GM18502 (cell line): ENCODE measurements around the gene CCDC14.
"Not testable (repeated sequence)": the region's sequence is repeated elsewhere in the genome, so short reads cannot be mapped to it uniquely, and the experiment has no call there.

Experiments
- ATAC-seq: cut with Tn5 transposase; IDR thresholded peaks from one replicate; pipeline ENCODE4 v1.9.1; 2021; ENCODE audit warnings: mild to moderate bottlenecking; ENCODE audit not compliant: unreplicated experiment, poor library complexity

Gene CCDC14, protein sequence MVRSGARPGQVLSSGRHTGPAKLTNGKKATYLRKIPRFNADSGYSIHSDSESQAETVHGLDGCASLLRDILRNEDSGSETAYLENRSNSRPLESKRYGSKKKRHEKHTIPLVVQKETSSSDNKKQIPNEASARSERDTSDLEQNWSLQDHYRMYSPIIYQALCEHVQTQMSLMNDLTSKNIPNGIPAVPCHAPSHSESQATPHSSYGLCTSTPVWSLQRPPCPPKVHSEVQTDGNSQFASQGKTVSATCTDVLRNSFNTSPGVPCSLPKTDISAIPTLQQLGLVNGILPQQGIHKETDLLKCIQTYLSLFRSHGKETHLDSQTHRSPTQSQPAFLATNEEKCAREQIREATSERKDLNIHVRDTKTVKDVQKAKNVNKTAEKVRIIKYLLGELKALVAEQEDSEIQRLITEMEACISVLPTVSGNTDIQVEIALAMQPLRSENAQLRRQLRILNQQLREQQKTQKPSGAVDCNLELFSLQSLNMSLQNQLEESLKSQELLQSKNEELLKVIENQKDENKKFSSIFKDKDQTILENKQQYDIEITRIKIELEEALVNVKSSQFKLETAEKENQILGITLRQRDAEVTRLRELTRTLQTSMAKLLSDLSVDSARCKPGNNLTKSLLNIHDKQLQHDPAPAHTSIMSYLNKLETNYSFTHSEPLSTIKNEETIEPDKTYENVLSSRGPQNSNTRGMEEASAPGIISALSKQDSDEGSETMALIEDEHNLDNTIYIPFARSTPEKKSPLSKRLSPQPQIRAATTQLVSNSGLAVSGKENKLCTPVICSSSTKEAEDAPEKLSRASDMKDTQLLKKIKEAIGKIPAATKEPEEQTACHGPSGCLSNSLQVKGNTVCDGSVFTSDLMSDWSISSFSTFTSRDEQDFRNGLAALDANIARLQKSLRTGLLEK

GRCh38 chr3:123960781-123961507 lies at the start of gene CCDC14:
Gene CCDC14, minus strand, starts transcription at chr3:123961229. Its CDS starts 56 bp downstream, at chr3:123961173.
- ATAC-seq, result peak; percentile 90

DNA sequence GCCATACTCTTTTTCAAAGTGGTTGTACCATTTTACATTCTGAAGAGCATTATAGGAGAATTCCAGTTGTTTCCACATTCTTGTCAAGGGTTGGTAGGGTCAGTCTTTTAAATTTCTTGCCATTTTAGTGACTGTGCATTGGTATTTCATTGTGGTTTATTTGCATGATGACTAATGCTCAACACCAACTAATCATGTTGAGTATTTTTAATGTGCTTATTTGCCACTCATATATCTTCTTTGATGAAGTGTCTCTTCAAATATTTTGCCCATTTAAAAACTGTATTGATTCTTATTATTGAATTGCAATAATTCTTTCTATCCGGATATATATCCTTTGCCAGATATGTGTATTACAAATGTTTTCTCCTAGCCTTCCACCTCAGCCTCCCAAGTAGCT lies 47.3 kb upstream of the CCDC14 start:
- ATAC-seq, result not testable (repeated sequence)

DNA sequence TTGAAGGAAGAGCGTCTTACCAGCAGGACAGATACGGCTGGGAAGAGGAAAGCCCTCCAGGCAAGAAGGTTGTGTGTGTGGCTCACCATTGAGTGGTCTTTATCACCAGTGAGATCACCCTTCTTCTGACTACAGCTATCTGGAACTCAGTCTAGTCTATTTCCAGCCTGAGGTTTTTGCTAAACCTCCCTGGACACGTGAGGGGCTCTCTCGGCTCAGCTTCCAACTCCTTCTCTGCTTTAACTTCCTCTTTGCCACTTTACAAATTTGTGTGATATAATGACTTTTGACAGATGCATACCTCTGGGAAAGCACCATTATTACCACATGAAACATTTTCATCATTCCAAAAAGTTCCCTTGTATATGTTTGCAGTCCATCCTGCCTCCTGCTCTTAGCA lies 46.2 kb upstream of the CCDC14 start:
- ATAC-seq, result no peak

DNA sequence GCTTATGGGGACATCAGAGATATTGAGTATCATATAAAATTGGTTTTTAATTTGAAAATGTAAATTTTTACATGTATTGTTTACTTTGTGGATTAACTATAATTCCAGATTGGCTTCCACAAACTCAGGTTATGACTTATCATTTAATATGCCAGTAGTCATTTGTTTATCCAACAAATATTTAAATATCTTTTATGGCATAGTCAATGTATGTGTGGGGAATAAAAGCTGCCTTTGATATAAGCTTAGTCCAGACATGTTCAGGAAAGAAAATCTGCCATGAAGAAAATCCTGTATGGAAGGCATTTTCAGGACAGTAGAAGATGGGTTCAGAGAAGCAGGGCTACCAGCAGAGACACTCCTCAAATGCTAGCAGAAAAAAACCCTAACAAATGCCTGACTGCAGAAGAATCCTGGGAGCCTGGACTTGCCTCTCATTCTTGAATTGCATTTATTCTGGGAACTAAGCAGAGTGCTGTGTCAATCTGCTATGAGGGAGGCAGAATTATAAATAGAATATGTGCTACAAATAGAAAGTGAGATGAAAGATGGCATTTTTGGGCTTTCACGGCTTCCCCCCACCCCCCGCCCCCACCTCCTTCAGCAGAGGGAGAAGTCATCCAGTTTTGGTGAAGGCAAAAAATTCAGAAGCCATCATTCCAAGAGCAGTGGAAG lies 41.5 kb upstream of the CCDC14 start:
- ATAC-seq, result not testable (repeated sequence)

- ATAC-seq, result not testable (repeated sequence)
These were observed 40.3 kb upstream of the CCDC14 start for GRCh38 chr3:124001366-124001765.

DNA sequence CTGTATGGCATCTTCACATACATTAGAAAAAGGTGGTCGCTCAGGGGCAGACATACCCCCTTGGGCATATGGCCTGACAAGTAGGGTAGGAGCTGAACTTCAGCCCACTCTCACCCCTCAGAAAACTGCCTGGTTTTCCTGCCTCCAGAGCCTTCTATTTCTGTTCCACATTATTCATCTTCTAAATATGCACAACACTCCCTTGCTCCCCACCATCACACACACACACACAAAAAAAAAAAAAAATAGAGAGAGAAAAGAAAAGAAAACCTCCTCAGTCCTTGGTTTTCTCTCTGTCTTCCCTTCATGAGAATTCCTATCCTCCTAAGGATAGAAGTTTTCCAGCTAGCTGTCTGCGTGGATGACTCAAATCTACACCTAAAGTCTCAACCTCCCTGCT lies 36.5 kb upstream of the CCDC14 start:
- no peak for ATAC-seq

DNA sequence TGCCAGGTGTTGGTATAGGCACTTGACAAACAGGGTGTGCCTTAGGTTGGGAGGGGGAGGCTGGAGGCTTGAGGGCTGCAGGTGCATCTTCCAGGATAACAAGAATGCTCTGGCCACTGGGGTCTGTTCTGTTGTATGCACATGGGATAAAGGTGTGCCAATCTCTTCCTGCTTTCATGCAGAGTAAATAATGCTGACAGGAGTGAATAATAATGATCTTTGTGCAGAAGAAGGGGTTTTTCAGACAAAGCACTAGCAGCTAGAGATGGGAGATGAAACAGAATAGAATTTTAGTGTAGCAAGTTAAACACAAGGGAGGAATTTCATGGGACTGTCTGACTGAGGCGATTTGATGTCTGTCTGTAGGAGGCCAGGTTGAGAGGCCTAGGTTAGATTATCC lies 32.8 kb upstream of the CCDC14 start:
- ATAC-seq, result no peak

- ATAC-seq, result not testable (repeated sequence)
These were observed 30.9 kb upstream of the CCDC14 start, which contains the start of gene ROPN1 for GRCh38 chr3:123991730-123992588. Gene ROPN1, minus strand, starts transcription at chr3:123992124. Its CDS starts 11,643 bp downstream, at chr3:123980481.

GRCh38 chr3:123986427-123986826 lies 25.4 kb upstream of the CCDC14 start:
- ATAC-seq, result no peak

GRCh38 chr3:123984957-123985356 lies 23.9 kb upstream of the CCDC14 start:
- no peak for ATAC-seq

DNA sequence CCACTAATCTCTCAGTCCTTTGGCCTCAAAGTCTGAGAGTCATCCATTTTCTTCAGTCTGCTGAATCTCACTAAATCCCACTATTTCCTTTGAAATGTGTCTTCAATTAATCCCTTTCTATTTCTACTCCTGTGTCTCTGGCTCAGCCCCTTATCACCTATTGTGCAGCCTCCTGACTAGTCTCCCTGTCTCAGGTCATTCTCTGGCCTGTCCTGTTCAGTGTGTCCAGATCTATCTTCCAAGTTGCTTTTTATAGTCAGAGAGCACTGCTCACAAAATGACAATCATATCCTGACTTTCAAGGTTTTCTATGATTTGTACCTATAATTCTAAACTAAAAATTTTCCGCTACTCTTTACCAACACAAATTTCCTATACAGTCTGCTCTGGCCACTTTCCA lies 23.3 kb upstream of the CCDC14 start:
- no peak for ATAC-seq

DNA sequence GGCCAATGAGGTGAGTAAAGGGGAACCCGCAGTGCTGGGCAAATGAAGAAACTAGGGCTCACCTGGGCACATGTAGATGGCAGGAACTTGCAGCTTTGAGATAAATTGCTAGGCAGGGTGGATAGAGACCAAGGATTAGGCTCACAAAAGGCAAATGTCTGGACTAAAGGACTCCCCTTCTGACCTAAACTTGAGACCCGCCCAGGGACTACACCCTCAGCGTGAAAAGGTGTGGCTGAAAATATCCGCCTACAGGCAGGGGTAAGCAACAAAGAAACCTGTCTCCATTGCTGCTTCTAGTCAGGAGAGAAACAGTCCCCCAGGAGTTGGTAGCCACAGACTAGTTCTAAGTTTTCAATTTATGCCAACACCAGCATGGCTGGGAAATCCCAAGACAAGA lies 20.3 kb upstream of the CCDC14 start:
- not testable (repeated sequence) for ATAC-seq

GRCh38 chr3:123980539-123980938 lies 19.5 kb upstream of the CCDC14 start:
- ATAC-seq, result no peak

- not testable (repeated sequence) for ATAC-seq
These were observed 18.8 kb upstream of the CCDC14 start for GRCh38 chr3:123979525-123980501.

- ATAC-seq, result not testable (repeated sequence)
These were observed 15.9 kb upstream of the CCDC14 start for GRCh38 chr3:123976904-123977303.

DNA sequence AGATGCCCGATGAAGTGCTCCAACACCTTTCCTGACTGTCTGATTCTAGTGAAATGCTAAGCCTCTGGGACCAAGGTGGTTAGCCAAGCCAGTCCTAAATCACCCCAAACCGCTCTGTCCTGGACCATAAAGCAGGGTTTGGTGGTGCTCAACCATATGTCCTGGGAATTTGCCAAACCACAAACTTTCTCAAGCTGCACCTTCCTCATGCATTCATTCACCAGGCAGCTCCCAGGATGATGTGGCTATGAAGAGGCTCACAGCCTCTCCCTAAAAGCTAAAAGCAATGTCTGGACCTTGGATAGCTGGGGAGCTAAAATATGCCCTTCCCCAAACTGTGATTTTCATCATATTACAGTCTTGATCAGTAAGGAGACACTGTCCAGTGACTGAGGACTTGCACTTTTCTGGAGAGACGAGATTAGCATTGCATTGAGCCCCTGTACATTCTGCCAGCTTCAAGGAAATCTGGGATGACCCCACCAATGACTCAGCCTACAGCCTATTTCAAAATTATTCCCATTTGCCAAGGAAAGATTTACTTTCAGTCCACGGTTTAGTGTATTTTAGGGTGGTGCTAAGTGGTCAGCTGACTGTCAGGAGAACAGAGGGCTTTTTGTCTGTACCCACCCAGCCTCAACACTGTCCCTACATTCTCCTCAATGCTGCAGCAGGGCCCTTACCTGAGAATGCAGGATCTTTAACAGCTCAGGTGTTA lies 15.3 kb upstream of the CCDC14 start:
- ATAC-seq, result not testable (repeated sequence)

GRCh38 chr3:123975030-123975429 lies 14.0 kb upstream of the CCDC14 start:
- ATAC-seq, result not testable (repeated sequence)
